ENCODE results near the gene FGF9.

The FGF9 gene

GRCh38 chr13:21670883-21671619, at the start of gene FGF9:
Gene FGF9 (plus strand): TSS chr13:21671073. CDS start chr13:21671913, 840 bp downstream.
- DNase-seq: peak; percentile 75

DNA sequence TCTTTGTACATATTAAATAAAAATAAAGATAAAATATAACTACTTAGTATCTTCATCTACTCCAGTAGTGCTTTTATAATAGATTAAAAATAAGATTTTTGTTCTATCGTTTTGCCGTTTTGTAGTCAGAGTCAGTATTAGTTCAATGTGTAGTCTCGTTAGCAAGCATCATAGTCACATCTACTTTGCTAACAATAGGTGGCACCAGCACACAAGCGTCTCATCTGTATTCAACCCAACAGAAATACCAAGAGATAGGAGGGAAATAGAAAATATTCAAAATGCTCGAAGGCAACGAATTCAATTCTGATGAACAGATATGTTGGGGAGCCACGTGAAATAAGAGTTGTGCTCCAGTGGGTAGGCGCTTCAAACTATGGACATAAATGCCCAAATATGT, 45.5 kb upstream of the FGF9 start:
- DNase-seq: peak; percentile 69

DNA sequence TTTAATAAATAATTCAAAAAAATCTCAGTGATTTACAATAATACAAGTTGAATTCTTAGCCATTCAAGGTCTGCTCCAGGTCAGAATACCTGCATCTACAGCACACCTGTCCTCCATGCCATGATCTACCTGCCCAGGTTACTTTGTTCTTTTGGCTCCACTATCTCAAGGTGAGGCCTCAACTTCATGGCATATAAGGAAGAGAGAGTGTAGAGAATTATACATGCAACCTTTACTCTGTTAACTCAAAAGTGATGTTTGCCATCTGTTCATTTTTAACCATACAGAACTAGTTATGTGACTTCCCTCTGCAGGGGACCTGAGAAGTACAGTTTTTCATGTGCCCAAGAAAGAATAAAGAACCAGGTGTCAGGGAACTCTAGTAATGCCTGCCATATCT, 38.7 kb upstream of the FGF9 start:
- DNase-seq: no peak

DNA sequence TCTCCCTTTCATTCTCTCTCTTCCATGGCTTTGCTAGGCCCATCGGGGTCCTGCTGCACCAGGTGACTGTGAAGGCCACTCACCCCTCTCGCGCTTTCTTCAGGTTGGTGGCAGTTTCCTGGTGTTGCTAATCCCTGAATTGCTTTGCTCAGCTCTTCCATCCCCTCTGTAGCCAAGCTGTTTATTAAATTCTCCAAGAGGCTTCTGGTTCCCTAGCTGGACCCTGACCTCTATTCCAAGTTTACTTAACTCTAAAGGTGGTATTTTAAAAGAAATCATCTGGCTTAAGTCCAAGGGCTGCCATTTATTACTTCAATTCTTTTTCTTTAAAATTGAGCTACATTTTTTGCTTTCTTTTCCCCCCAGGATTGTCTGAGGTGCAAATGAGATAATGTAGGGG, 34.2 kb upstream of the FGF9 start:
- peak; percentile 4 for DNase-seq

GRCh38 chr13:21637296-21637695, 33.6 kb upstream of the FGF9 start:
- peak; percentile 51 for DNase-seq

DNA sequence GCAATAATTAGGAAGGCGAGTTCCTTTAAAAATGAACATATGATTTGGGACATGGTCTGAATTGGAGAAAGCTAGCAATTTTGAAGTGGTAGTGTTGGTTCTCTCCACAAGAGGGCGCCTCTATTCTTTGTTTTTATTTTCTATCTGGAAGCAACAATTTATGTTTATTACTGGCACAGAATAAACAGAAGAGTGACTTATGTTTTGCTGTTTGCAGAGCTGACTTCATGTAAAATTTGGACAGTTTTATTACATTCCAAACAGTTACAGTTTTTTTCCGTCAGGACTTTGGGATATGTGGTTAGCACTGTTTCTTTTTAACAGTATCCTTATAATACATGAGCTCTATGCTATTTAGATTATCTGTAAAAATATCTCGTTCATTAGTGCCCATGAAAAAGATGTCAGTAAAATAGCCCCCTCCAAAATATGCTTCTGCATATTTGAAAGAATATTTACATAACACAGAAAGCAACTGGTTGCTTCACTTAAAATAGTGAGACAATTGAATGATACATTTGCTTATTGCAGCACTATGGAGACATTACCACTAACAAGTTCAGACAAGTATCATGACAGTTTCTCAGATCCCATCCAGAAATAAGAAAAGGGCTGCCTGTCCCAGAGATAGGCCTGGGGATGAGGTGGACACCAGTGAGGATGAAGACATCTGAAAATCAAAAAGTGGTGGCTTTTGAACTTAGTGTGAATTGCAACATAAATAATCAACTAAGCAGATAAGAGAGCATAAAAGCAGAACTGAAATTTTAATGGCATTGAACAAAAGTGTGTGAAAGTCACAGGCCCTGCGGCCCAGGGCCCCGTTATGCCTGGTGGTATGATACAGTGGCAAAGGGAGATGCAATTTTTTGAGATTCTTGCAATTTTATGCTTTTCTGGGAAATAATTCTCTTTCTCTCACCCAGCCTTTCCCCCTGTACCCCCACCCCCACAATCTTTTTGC, 32.3 kb upstream of the FGF9 start:
- peak; percentile 36 for DNase-seq

- no peak for DNase-seq
These were observed 31.3 kb upstream of the FGF9 start for GRCh38 chr13:21639561-21639960.

- DNase-seq: no peak
These were observed 29.2 kb upstream of the FGF9 start for GRCh38 chr13:21641629-21642028.

- no peak for DNase-seq
These were observed 13.3 kb upstream of the FGF9 start for GRCh38 chr13:21657538-21657937.

GRCh38 chr13:21659087-21659486, 11.8 kb upstream of the FGF9 start:
- peak; percentile 46 for DNase-seq

DNA sequence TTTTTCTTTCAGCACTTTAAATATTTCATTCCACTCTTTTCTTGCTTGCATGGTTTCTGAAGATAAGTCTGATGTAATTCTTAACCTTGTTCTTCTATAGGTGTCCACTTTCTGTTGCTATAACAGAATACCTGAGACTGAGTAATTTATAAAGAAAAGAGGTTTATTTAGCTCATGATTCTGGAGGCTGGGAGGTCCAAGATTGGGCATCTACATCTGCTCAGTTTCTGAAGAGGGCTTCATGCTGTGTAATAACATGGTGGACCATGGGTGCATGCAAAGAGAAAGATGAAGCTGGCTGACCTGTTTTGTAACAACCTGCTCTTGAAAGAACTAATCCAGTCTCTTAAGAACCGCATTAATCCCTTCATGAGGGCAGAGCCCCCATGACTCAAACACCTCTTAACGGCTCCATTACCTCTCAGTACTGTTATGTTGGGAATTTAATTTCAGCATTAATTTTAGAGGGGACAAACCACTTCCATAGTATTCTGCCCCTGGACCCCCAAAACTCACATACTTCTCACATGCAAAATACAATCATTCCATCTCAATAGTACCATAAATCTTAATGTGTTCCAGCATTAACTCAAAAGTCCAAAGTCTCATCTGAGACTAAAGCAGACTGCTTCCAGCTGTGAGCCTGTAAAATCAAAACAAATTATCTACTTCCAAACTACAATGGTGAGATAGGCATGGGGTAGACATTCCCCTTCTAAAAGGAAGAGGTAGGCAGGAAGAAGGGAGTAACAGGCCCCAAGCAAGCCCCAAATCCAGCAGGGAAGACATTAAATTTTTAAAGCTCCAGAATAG, 9.6 kb upstream of the FGF9 start:
- no peak for DNase-seq

GRCh38 chr13:21663197-21663596, 7.7 kb upstream of the FGF9 start:
- DNase-seq: peak; percentile 80

GRCh38 chr13:21668732-21669275, 2.1 kb upstream of the FGF9 start:
- peak; percentile 26 for DNase-seq

- DNase-seq: peak; percentile 75
These were observed 629 bp upstream of the FGF9 start for GRCh38 chr13:21670006-21670882.

DNA sequence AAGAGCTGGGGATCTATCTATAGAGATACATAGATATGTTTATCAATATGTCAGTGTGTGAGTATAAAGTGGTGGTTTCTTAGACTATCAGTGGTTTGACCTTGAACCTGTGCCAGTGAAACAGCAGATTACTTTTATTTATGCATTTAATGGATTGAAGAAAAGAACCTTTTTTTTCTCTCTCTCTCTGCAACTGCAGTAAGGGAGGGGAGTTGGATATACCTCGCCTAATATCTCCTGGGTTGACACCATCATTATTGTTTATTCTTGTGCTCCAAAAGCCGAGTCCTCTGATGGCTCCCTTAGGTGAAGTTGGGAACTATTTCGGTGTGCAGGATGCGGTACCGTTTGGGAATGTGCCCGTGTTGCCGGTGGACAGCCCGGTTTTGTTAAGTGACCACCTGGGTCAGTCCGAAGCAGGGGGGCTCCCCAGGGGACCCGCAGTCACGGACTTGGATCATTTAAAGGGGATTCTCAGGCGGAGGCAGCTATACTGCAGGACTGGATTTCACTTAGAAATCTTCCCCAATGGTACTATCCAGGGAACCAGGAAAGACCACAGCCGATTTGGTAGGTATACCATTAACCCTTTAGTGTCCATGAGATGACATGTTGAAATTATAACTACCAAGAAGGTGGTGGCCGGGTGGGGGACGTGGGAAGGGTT, 880 bp downstream of the FGF9 start:
- peak; percentile 31 for DNase-seq

- no peak for DNase-seq
These were observed 1.4 kb downstream of the FGF9 start for GRCh38 chr13:21672287-21672680.

- DNase-seq: peak; percentile 31
These were observed 2.1 kb downstream of the FGF9 start for GRCh38 chr13:21672796-21673538.

DNA sequence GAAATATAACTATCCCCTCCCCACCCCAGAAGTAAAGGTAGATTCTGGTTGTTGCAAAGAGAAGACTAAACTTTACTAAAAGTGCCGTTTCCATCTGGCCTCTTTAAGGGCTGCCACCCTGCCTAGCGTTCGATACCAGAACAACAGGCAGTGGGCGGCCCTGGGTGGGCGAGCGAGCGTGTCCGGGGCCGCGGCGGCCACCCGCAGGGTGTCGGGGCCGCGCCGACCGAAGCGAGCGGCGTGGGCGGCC, 2.6 kb downstream of the FGF9 start:
- DNase-seq: no peak

DNA sequence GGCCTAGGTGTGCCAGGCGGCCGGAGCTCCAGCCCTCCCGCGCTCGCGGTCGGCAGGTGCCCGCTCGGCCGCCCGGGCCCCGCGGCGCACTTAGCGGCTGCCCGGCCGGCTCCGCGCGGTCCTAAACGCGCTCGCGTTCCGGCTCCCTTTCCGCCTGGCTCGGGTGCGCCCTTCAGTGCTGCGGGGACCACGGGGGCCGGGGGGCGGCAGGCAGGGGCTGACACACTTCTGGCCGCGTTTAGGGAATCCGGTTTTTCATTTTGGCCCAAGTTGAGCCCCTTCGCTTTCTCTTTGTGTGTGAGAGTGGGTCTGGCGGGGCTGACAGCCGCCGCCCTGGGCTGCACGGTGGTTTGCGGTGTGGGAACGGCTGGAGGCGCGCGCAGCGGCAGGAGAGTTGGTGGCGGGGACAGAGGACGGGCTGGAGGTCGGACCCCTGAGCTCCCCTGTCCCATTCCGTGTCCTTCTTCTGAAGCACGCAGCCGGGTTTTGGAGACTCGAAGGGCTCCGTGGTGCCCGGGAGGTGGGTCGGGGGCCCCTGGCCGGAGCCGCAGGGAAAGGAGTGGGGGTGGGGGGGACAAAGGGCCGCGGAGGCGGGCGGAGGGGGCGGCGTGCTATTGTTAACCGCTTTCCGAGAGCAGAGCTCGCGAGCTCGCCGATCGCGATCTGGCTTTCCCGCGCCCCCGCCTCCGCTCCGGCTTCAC, 3.1 kb downstream of the FGF9 start:
- DNase-seq: peak; percentile 25

GRCh38 chr13:21674490-21675009, 3.7 kb downstream of the FGF9 start:
- DNase-seq: peak; percentile 38
